K562 (cell line): ENCODE measurements around the gene ZDHHC19. TPM values are rescaled to one million over a fixed set of nuclear protein-coding genes. Genes with fewer than 3 reads are reported as not detected.
A peak's percentile ranks its signal among the peaks of the same experiment; 100 is the strongest.

ENCODE experiments used
- ATF7 ChIP-seq: fragments of 450-650 bp; IDR thresholded peaks from 2 replicates; pipeline ENCODE4 v1.7.1; 2014; ENCODE audit warnings: mild to moderate bottlenecking, moderate library complexity
- CBX8 ChIP-seq: fragments of 200-600 bp; sonication (generic); IDR thresholded peaks from 2 replicates; pipeline ENCODE4 v1.6.1; 2012; ENCODE audit warnings: borderline replicate concordance, mixed run types, low read depth, mild to moderate bottlenecking, moderate library complexity, mixed read lengths, low read length, control low read depth, inconsistent platforms; ENCODE audit not compliant: poor library complexity, severe bottlenecking; ENCODE audit errors: extremely low read depth
- CHD2 ChIP-seq: IDR thresholded peaks from 2 replicates; pipeline ENCODE4 v1.6.1; 2011; ENCODE audit warnings: low read depth, low read length
- DEAF1 ChIP-seq: fragments of 450-650 bp; formaldehyde crosslinking; IDR thresholded peaks from 2 replicates; pipeline ENCODE4 v1.4.0; 2020; ENCODE audit warnings: mild to moderate bottlenecking, moderate library complexity
- ELF2 ChIP-seq: fragments of 250-450 bp; sonication (Bioruptor Pico); IDR thresholded peaks from 2 replicates; pipeline ENCODE4 v1.5.0; 2021; ENCODE audit warnings: mild to moderate bottlenecking
- EP300 ChIP-seq: IDR thresholded peaks from 2 replicates; pipeline ENCODE4 v1.6.1; 2012; ENCODE audit warnings: low read length, improper control_type of control experiment
- FOXA1 ChIP-seq: fragments of 450-650 bp; IDR thresholded peaks from 2 replicates; pipeline ENCODE4 v1.6.1; 2016; ENCODE audit warnings: mild to moderate bottlenecking, borderline replicate concordance
- GMEB1 ChIP-seq: fragments of 250-450 bp; sonication (Bioruptor Pico); IDR thresholded peaks from 2 replicates; pipeline ENCODE4 v1.4.0; 2020; ENCODE audit warnings: mild to moderate bottlenecking
- HSF4 ChIP-seq: fragments of 250-450 bp; sonication (Bioruptor Pico); IDR thresholded peaks from 2 replicates; pipeline ENCODE4 v2.1.2; 2022; ENCODE audit warnings: mild to moderate bottlenecking, moderate library complexity, borderline replicate concordance
- MCM7 ChIP-seq, 2 experiments: fragments of 450-650 bp; IDR thresholded peaks; 2 replicates each; pipeline ENCODE4 v1.6.1; 2016 to 2018
- NCOA4 ChIP-seq: fragments of 450-650 bp; IDR thresholded peaks from 2 replicates; pipeline ENCODE4 v1.6.1; 2018; ENCODE audit warnings: mild to moderate bottlenecking; ENCODE audit not compliant: partially characterized antibody
- NFIX ChIP-seq: fragments of 250-450 bp; sonication (Bioruptor Pico); IDR thresholded peaks from 2 replicates; pipeline ENCODE4 v1.4.0; 2020; ENCODE audit warnings: low read depth, mild to moderate bottlenecking, moderate library complexity
- NR3C1 ChIP-seq: sonication (generic); formaldehyde crosslinking; IDR thresholded peaks from 2 replicates; pipeline ENCODE4 v1.8.1; 2022; ENCODE audit warnings: missing genetic modification reagents
- POLR2AphosphoS2 ChIP-seq: IDR thresholded peaks from 2 replicates; pipeline ENCODE4 v1.6.1; 2012; ENCODE audit warnings: low read length, improper control_type of control experiment
- POLR2AphosphoS5 ChIP-seq: IDR thresholded peaks from 2 replicates; pipeline ENCODE4 v1.6.1; 2011; ENCODE audit warnings: mild to moderate bottlenecking, low read depth, low read length, moderate library complexity; ENCODE audit not compliant: control insufficient read depth, insufficient read depth
- POU5F1 ChIP-seq: fragments of 150-350 bp; IDR thresholded peaks from 2 replicates; pipeline ENCODE4 v1.6.1; 2014; ENCODE audit warnings: borderline replicate concordance, low read length, low read depth, mild to moderate bottlenecking; ENCODE audit not compliant: partially characterized antibody
- SMARCA5 ChIP-seq: fragments of 450-650 bp; IDR thresholded peaks from 2 replicates; pipeline ENCODE4 v1.6.1; 2016
- SMARCB1 ChIP-seq: IDR thresholded peaks from 2 replicates; pipeline ENCODE4 v1.6.1; 2011; ENCODE audit warnings: improper control_type of control experiment, low read depth; ENCODE audit not compliant: insufficient read length
- SMC3 ChIP-seq: conservative IDR thresholded peaks from 2 replicates; pipeline ENCODE4 v1.6.1; 2011; ENCODE audit warnings: low read depth, low read length, improper control_type of control experiment; ENCODE audit not compliant: insufficient read depth
- XRCC5 ChIP-seq: fragments of 200-400 bp; formaldehyde crosslinking; IDR thresholded peaks from 2 replicates; pipeline ENCODE4 v1.6.1; 2017; ENCODE audit warnings: low read depth, mild to moderate bottlenecking, low read length
- ZC3H8 ChIP-seq: fragments of 450-650 bp; IDR thresholded peaks from 2 replicates; pipeline ENCODE4 v1.6.1; 2017
- ZFP36 ChIP-seq: fragments of 150-350 bp; IDR thresholded peaks from 2 replicates; pipeline ENCODE4 v1.6.1; 2018; ENCODE audit warnings: low read length, low read depth; ENCODE audit not compliant: partially characterized antibody
- ZNF263 ChIP-seq: sonication (generic); formaldehyde crosslinking; IDR thresholded peaks from 2 replicates; pipeline ENCODE4 v1.8.0; 2022; ENCODE audit warnings: mild to moderate bottlenecking, missing genetic modification reagents, borderline replicate concordance
- ZSCAN29 ChIP-seq: fragments of 450-650 bp; IDR thresholded peaks from 2 replicates; pipeline ENCODE4 v1.6.1; 2017
- polyA plus RNA-seq, 8 experiments: library from polyadenylated mRNA; depleted of rRNA in 4 of 8; stranded (reverse) in 5 of 8; unstranded in 3 of 8; fragments of >200 nt; fragmentation: Nextera tagmentation in 2 of 8; fragmentation: Illumina TruSeq in 1 of 8; extraction: Ambion mirVana in 2 of 8; extraction: Trizol in 1 of 8; gene quantifications; 2 replicates each; pipeline versions ENCODE4 v1.2.1 to v1.2.3, GENCODE V29; 2011 to 2014; ENCODE audit warnings: inconsistent platforms in 1 of 8, missing spikeins in 1 of 8
- total RNA-seq, 7 experiments: library from RNA; depleted of rRNA in 6 of 7; stranded (reverse); fragments of >200 nt in 6 of 7; fragmentation: Illumina TruSeq in 2 of 7; extraction: Trizol in 2 of 7; gene quantifications; 2 replicates each; pipeline versions ENCODE4 v1.2.1 to v1.2.3, GENCODE V29; 2011 to 2021; ENCODE audit warnings: low replicate concordance in 1 of 7
- TF ChIP-seq, protein P1 (sequence below), 2 experiments: fragments of 250-450 bp in 1 of 2; fragments of 450-650 bp in 1 of 2; sonication (Bioruptor Pico) in 1 of 2; IDR thresholded peaks; 2 replicates each; pipeline versions ENCODE4 v1.6.1 to v1.8.0; 2016 to 2021; ENCODE audit warnings: mild to moderate bottlenecking in 2 of 2, moderate library complexity in 2 of 2, missing compliant biosample characterization in 1 of 2, missing genetic modification characterization in 1 of 2
- TF ChIP-seq, protein P2 (sequence below): sonication (generic); formaldehyde crosslinking; IDR thresholded peaks from 2 replicates; pipeline ENCODE4 v1.8.0; 2022; ENCODE audit warnings: mild to moderate bottlenecking, missing genetic modification reagents, borderline replicate concordance

Gene ZDHHC19
- total and polyA plus RNA-seq, 9 of the 15 experiments (the other 6 are each of a cell fraction or from before 2014, with no cell fraction given): 0.40 to 5.5 (median 1.1) TPM

DNA sequence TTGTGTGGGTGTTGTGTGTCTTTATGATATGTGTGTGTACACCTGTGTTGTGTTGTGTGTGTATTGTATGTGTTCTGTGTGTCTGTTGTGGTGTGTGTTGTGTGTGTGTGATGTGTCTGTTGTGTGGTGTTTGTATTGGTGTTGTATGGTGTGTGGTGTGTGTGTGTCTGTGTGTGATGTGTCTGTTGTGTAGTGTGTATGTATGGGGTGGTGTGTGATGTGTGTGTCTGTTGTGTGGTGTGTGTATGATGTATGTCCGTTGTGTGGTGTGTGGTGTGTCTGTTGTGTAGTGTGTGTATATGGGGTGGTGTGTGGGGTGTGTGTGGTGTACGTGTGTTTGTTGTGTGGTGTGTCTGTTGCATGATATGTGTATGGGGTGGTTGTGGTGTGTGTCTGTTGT lies 46.6 kb downstream of the ZDHHC19 start (continued):
- no peak for TF ChIP-seq POU5F1
- TF ChIP-seq EP300: no peak
- TF ChIP-seq ATF7: no peak
- peak; percentile 54 for TF ChIP-seq NCOA4
- peak; percentile 77; the same call in 1 of the 2 replicates for TF ChIP-seq SMARCA5
- no peak for TF ChIP-seq POLR2AphosphoS2
- TF ChIP-seq SMC3: no peak
- no peak for TF ChIP-seq FOXA1
- TF ChIP-seq NFIX (CRISPR knock-in tag): no peak
- TF ChIP-seq, protein P1, sequence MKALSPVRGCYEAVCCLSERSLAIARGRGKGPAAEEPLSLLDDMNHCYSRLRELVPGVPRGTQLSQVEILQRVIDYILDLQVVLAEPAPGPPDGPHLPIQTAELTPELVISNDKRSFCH (CRISPR knock-in tag; IDR thresholded peaks at IDR 0.05): no peak
- TF ChIP-seq, protein P1 (tag; IDR thresholded peaks at IDR 0.05): no peak
- no peak for TF ChIP-seq CBX8
- TF ChIP-seq SMARCB1: no peak
- no peak for TF ChIP-seq NR3C1 (CRISPR knock-in tag)
- TF ChIP-seq, protein P2, sequence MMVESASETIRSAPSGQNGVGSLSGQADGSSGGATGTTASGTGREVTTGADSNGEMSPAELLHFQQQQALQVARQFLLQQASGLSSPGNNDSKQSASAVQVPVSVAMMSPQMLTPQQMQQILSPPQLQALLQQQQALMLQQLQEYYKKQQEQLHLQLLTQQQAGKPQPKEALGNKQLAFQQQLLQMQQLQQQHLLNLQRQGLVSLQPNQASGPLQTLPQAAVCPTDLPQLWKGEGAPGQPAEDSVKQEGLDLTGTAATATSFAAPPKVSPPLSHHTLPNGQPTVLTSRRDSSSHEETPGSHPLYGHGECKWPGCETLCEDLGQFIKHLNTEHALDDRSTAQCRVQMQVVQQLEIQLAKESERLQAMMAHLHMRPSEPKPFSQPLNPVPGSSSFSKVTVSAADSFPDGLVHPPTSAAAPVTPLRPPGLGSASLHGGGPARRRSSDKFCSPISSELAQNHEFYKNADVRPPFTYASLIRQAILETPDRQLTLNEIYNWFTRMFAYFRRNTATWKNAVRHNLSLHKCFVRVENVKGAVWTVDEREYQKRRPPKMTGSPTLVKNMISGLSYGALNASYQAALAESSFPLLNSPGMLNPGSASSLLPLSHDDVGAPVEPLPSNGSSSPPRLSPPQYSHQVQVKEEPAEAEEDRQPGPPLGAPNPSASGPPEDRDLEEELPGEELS (CRISPR knock-in tag): no peak
- TF ChIP-seq XRCC5: no peak
- TF ChIP-seq POLR2AphosphoS5: no peak
- no peak for TF ChIP-seq DEAF1 (CRISPR knock-in tag)
- no peak for TF ChIP-seq ZFP36
- TF ChIP-seq MCM7 (IDR thresholded peaks at IDR 0.05): no peak
- TF ChIP-seq ZNF263: peak; percentile 64
- TF ChIP-seq GMEB1 (CRISPR knock-in tag): no peak
- peak; percentile 87 for TF ChIP-seq ZC3H8
- TF ChIP-seq ZSCAN29: no peak
- TF ChIP-seq CHD2: no peak
- TF ChIP-seq HSF4 (CRISPR knock-in tag): no peak
- TF ChIP-seq ELF2 (CRISPR knock-in tag): no peak
